Measurements from ENCODE around the gene TMEM242.

GRCh38 chr6:157273756-157274470, 49.4 kb downstream of the TMEM242 start:
- TF ChIP-seq POLR2A (IDR thresholded peaks at IDR 0.05) (peak in 1 of 2 donors; percentile 26), CTCF (IDR thresholded peaks at IDR 0.05) (no peak), EP300 (IDR thresholded peaks at IDR 0.05) (no peak), POLR2AphosphoS5 (IDR thresholded peaks at IDR 0.05) (no peak)
